Activated T-cell treated with anti-CD3 and anti-CD28 coated beads, Interleukin-2, amount 50 U/mL, for 24 hours (primary cell): ENCODE data around the gene ARID2.

Experiments
- DNase-seq: peaks from one replicate; pipeline ENCODE4 v3.0.0-alpha.2; 2020
- H3K27ac Mint-ChIP-seq: 2 replicates; pipeline ENCODE4 v1.8.0; 2020; ENCODE audit warnings: mild to moderate bottlenecking, mixed read lengths
- H3K27me3 Mint-ChIP-seq: 2 replicates; pipeline ENCODE4 v1.8.0; 2020; ENCODE audit warnings: mixed read lengths
- H3K36me3 Mint-ChIP-seq: 2 replicates; pipeline ENCODE4 v1.8.0; 2020; ENCODE audit warnings: low read depth, mixed read lengths
- H3K4me1 Mint-ChIP-seq: 2 replicates; pipeline ENCODE4 v1.8.0; 2020; ENCODE audit warnings: low read depth, mixed read lengths
- H3K4me3 Mint-ChIP-seq: 2 replicates; pipeline ENCODE4 v1.8.0; 2020; ENCODE audit warnings: mild to moderate bottlenecking, moderate library complexity, mixed read lengths
- H3K9me3 Mint-ChIP-seq: 2 replicates; pipeline ENCODE4 v1.8.0; 2020; ENCODE audit warnings: mixed read lengths

Gene ARID2

DNA sequence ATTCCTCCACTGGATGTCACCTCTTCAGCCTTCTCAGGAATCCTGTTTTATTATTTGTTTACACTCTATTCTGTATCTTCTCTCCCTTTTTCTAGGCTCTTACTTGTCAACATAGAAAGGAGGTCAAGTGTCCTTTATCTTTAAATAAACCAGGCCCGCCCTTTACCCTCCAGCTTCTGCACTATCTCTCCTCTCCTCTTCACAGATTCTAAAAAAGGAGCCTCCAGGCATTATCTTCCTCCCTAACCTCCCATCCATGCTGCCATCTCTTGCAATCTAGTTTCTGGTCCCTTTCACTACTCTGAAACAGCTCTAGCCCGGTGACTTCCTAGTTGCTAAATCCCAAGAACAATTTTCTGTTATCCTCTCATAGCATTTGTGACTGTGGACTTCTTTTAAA, 24.1 kb upstream of the ARID2 start:
- no peak for DNase-seq
- no peak overlapping the region for H3K4me3 Mint-ChIP-seq
- no peaks in the 10 kb centered on the region for H3K27me3 Mint-ChIP-seq
- H3K27ac Mint-ChIP-seq, result no peak overlapping the region
- H3K9me3 Mint-ChIP-seq, result peaks cover 6% of the 10 kb centered on the region
- H3K4me1 Mint-ChIP-seq, result no peaks in the 10 kb centered on the region
- no peaks in the 10 kb centered on the region for H3K36me3 Mint-ChIP-seq

DNA sequence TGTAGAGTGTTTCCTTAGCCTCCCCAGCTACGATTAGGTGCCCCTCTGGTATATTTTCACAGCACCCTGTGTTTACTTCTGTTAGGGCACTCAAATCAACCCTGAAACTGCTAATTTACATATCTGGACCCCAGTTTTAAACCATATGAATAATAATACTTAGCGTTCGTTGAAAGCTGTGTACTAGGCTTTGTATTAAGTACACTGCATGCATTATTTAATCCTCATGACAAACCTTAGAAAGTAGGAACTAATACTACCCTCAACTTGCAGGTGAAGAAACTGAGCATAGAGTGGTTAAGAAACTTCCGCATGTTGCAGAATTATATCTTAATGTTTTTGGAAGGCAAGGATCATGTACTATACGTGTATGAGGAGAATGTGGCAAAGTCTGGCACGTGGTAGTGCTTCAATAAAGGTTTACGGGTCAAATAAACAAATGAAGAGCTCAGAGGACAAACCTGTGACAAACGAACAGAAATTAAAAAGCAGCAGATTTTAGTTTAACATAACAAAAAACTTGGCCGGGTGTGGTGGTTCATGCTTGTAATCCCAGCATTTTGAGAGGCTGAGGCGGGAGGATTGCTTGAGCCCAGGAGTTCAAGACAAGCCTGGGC, 22.2 kb upstream of the ARID2 start:
- H3K9me3 Mint-ChIP-seq, result no peaks in the 10 kb centered on the region
- no peak for DNase-seq
- no peaks in the 10 kb centered on the region for H3K27me3 Mint-ChIP-seq
- H3K4me3 Mint-ChIP-seq, result no peak overlapping the region
- no peaks in the 10 kb centered on the region for H3K4me1 Mint-ChIP-seq
- H3K27ac Mint-ChIP-seq, result no peak overlapping the region
- no peaks in the 10 kb centered on the region for H3K36me3 Mint-ChIP-seq

- Mint-ChIP-seq H3K27me3 (no peaks in the 10 kb centered on the region), H3K9me3 (no peaks in the 10 kb centered on the region), H3K4me1 (no peaks in the 10 kb centered on the region), H3K4me3 (no peak overlapping the region), H3K27ac (no peak overlapping the region), H3K36me3 (no peaks in the 10 kb centered on the region)
- DNase-seq, result no peak
These were observed 21.1 kb upstream of the ARID2 start for GRCh38 chr12:45708363-45708762.

DNA sequence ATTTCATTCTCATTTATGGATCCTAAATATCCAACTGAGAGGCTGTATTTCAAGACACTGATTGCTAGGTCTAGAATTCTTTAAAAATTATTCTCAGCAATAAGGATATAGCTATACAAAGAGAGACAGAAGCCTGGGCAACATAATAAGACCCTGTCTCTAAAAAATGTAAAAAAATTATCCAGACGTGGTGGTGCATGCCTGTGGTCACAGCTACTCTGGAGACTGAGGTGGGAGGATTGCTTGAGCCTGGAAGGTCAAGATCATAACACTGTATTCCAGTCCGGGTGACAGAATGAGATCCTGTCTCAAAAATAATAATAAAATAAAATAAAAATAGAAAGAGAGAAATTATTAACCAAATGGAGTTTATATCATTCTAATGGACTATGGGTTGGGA, 20.6 kb upstream of the ARID2 start:
- no peaks in the 10 kb centered on the region for H3K9me3 Mint-ChIP-seq
- H3K27ac Mint-ChIP-seq, result no peak overlapping the region
- no peak overlapping the region for H3K4me3 Mint-ChIP-seq
- DNase-seq, result no peak
- H3K4me1 Mint-ChIP-seq, result peaks cover 2% of the 10 kb centered on the region
- no peaks in the 10 kb centered on the region for H3K27me3 Mint-ChIP-seq
- H3K36me3 Mint-ChIP-seq, result no peaks in the 10 kb centered on the region

- Mint-ChIP-seq H3K9me3 (no peaks in the 10 kb centered on the region), H3K27ac (no peak overlapping the region), H3K4me1 (peaks cover 4% of the 10 kb centered on the region), H3K4me3 (no peak overlapping the region), H3K27me3 (no peaks in the 10 kb centered on the region), H3K36me3 (no peaks in the 10 kb centered on the region)
- no peak for DNase-seq
These were observed 17.2 kb upstream of the ARID2 start for GRCh38 chr12:45712319-45712718.

- Mint-ChIP-seq H3K4me3 (no peak overlapping the region), H3K4me1 (peaks cover 9% of the 10 kb centered on the region), H3K36me3 (peaks cover 4% of the 10 kb centered on the region), H3K27ac (no peak overlapping the region), H3K27me3 (no peaks in the 10 kb centered on the region), H3K9me3 (no peaks in the 10 kb centered on the region)
- no peak for DNase-seq
These were observed 16.4 kb upstream of the ARID2 start for GRCh38 chr12:45713078-45713477.

GRCh38 chr12:45718306-45718705, 11.2 kb upstream of the ARID2 start:
- H3K36me3 Mint-ChIP-seq, result peaks cover 12% of the 10 kb centered on the region

GRCh38 chr12:45720069-45720468, 9.4 kb upstream of the ARID2 start:
- Mint-ChIP-seq H3K36me3 (peaks cover 13% of the 10 kb centered on the region), H3K27ac (no peak overlapping the region), H3K4me3 (no peak overlapping the region), H3K9me3 (no peaks in the 10 kb centered on the region), H3K27me3 (no peaks in the 10 kb centered on the region), H3K4me1 (peaks cover 59% of the 10 kb centered on the region)
- no peak for DNase-seq

More at GRCh38 chr12:45718306-45718705, 11.2 kb upstream of the ARID2 start:
- H3K9me3 Mint-ChIP-seq, result no peaks in the 10 kb centered on the region
- DNase-seq, result no peak
- peaks cover 56% of the 10 kb centered on the region for H3K4me1 Mint-ChIP-seq
- no peaks in the 10 kb centered on the region for H3K27me3 Mint-ChIP-seq
- no peak overlapping the region for H3K4me3 Mint-ChIP-seq
- no peak overlapping the region for H3K27ac Mint-ChIP-seq

DNA sequence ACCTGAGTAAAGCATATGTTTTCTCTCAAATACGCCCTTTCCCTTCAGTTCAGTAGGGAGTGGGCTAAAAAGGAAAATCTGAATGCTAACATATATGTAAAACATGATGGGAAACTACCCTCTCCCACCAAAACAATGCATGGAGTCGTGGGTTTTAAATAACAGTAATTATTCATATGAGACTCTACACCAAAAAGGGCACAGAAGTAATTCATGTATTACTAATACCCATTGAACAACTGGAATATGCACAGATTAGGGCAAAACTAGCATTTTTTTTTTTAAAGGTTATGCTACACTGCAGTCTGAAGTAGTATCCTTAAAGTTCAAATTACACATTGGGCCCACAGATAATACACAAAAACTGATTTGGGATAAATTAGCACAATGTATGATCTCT, 8.1 kb upstream of the ARID2 start:
- Mint-ChIP-seq H3K4me1 (peaks cover 64% of the 10 kb centered on the region), H3K36me3 (peaks cover 20% of the 10 kb centered on the region), H3K4me3 (no peak overlapping the region), H3K27me3 (no peaks in the 10 kb centered on the region), H3K9me3 (no peaks in the 10 kb centered on the region), H3K27ac (no peak overlapping the region)
- DNase-seq, result no peak

DNA sequence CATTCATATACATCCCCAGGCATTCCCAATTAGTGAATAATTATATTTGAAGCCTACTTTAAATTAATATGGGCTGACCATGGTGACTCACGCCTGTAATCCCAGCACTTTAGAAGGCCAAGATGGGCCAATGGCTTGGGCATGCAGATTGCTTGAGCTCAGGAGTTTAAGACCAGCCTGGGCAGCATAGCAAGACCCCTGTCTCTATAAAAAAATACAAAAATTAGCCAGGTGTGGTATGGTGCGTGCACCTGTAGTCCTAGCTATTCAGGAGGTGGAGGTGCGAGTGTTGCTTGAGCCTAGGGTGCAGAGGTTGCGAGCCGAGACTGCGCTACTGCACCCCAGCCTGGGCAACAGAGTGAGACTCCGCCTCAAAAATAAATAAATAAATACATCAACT, 7.6 kb upstream of the ARID2 start:
- H3K27me3 Mint-ChIP-seq, result no peaks in the 10 kb centered on the region
- DNase-seq, result no peak
- no peak overlapping the region for H3K4me3 Mint-ChIP-seq
- peaks cover 64% of the 10 kb centered on the region for H3K4me1 Mint-ChIP-seq
- no peak overlapping the region for H3K27ac Mint-ChIP-seq
- H3K9me3 Mint-ChIP-seq, result no peaks in the 10 kb centered on the region
- H3K36me3 Mint-ChIP-seq, result peaks cover 26% of the 10 kb centered on the region

- H3K36me3 Mint-ChIP-seq, result peaks cover 43% of the 10 kb centered on the region
- peak overlapping the region; percentile 99 for H3K27ac Mint-ChIP-seq
- no peaks in the 10 kb centered on the region for H3K9me3 Mint-ChIP-seq
- peaks cover 38% of the 10 kb centered on the region for H3K4me1 Mint-ChIP-seq
- no peaks in the 10 kb centered on the region for H3K27me3 Mint-ChIP-seq
- peak overlapping the region; percentile 98 for H3K4me3 Mint-ChIP-seq
- no peak for DNase-seq
These were observed 3.6 kb upstream of the ARID2 start for GRCh38 chr12:45725631-45726602.

- Mint-ChIP-seq H3K9me3 (no peaks in the 10 kb centered on the region), H3K36me3 (peaks cover 46% of the 10 kb centered on the region), H3K27ac (peak overlapping the region; percentile 99), H3K27me3 (no peaks in the 10 kb centered on the region), H3K4me1 (peaks cover 29% of the 10 kb centered on the region), H3K4me3 (peak overlapping the region; percentile 98)
- peak; percentile 68 for DNase-seq
These were observed 2.8 kb upstream of the ARID2 start for GRCh38 chr12:45726603-45727300.

- peaks cover 49% of the 10 kb centered on the region for H3K36me3 Mint-ChIP-seq
- DNase-seq, result peak; percentile 90
- H3K4me3 Mint-ChIP-seq, result peak overlapping the region; percentile 98
- no peaks in the 10 kb centered on the region for H3K27me3 Mint-ChIP-seq
- peak overlapping the region; percentile 99 for H3K27ac Mint-ChIP-seq
- H3K4me1 Mint-ChIP-seq, result peaks cover 30% of the 10 kb centered on the region
- H3K9me3 Mint-ChIP-seq, result no peaks in the 10 kb centered on the region
These were observed 2.1 kb upstream of the ARID2 start for GRCh38 chr12:45727301-45727979.

DNA sequence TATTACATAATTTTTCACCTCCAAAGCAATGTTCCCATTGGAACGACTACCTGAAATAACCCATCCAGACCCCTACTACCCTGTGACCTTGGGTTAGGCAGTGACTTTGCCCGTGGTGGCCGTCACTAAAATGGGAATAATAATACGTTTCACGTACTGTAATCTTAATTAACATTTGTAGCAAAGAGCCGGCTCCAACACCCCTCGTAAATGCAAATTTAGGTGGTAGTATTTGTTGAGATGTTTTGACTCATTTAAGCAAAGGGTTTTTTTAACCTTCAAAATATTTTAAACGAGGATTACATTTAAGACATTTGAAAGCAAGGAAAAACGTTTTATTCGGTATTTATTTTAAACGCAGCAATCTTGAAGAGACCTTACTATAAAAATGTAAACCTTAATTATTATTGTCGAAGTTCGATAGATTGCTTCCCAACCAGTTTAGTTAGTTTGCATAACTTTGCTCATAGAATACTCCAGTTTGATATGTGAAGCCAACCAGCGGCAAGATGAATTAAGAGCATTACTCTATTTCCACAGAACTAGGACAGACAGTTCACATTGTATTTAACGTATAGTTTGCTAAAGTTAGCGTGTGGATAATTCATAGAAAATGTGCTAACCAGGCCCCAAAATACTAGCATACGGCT, 1.4 kb upstream of the ARID2 start:
- peaks cover 27% of the 10 kb centered on the region for H3K4me1 Mint-ChIP-seq
- peak overlapping the region; percentile 99 for H3K27ac Mint-ChIP-seq
- DNase-seq, result no peak
- H3K27me3 Mint-ChIP-seq, result no peaks in the 10 kb centered on the region
- H3K9me3 Mint-ChIP-seq, result no peaks in the 10 kb centered on the region
- peak overlapping the region; percentile 98 for H3K4me3 Mint-ChIP-seq
- H3K36me3 Mint-ChIP-seq, result peaks cover 51% of the 10 kb centered on the region
